ENCODE data around the gene C19orf25.

GRCh38 chr19:1497578-1498235 lies 18.7 kb upstream of the C19orf25 start:
- TF ChIP-seq, protein P1, sequence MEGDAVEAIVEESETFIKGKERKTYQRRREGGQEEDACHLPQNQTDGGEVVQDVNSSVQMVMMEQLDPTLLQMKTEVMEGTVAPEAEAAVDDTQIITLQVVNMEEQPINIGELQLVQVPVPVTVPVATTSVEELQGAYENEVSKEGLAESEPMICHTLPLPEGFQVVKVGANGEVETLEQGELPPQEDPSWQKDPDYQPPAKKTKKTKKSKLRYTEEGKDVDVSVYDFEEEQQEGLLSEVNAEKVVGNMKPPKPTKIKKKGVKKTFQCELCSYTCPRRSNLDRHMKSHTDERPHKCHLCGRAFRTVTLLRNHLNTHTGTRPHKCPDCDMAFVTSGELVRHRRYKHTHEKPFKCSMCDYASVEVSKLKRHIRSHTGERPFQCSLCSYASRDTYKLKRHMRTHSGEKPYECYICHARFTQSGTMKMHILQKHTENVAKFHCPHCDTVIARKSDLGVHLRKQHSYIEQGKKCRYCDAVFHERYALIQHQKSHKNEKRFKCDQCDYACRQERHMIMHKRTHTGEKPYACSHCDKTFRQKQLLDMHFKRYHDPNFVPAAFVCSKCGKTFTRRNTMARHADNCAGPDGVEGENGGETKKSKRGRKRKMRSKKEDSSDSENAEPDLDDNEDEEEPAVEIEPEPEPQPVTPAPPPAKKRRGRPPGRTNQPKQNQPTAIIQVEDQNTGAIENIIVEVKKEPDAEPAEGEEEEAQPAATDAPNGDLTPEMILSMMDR (IDR thresholded peaks at IDR 0.05; ENCODE audit: low read depth, low read length), result no peak
- TF ChIP-seq POLR2A (IDR thresholded peaks at IDR 0.05; ENCODE audit: extremely low read depth, insufficient read length), result no peak
- TF ChIP-seq, protein P2, sequence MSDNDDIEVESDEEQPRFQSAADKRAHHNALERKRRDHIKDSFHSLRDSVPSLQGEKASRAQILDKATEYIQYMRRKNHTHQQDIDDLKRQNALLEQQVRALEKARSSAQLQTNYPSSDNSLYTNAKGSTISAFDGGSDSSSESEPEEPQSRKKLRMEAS (IDR thresholded peaks at IDR 0.05; ENCODE audit: low read depth, low read length), result no peak

All from NB4 (cell line).